ENCODE measurements around the gene P4HA1.
"Not testable (repeated sequence)": the region's sequence is repeated elsewhere in the genome, so short reads cannot be mapped to it uniquely, and the experiment has no call there.

P4HA1 gene

DNA sequence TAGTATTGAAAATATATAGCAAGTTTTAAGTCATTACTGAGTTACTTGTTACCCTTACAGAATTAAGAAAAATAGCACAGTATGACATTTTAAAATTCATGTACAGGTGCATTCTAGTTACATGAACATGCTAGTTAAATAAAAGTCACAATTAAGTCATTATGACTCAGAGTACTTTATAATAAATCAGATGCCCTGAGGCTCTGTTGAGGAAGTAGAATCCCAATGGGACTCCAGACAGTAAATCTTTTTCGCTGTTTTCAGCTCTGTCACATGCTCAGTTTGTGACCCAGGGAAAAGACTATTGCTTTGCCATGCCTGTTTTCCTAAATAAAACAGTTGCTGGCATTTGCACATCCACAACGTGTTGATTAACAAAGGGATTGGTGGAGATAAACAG lies 34.6 kb upstream of the P4HA1 start:
- H3K4me3 ChIP-seq (ENCODE audit: low read depth, low read length): no peak overlapping the region
- TF ChIP-seq, protein P1, sequence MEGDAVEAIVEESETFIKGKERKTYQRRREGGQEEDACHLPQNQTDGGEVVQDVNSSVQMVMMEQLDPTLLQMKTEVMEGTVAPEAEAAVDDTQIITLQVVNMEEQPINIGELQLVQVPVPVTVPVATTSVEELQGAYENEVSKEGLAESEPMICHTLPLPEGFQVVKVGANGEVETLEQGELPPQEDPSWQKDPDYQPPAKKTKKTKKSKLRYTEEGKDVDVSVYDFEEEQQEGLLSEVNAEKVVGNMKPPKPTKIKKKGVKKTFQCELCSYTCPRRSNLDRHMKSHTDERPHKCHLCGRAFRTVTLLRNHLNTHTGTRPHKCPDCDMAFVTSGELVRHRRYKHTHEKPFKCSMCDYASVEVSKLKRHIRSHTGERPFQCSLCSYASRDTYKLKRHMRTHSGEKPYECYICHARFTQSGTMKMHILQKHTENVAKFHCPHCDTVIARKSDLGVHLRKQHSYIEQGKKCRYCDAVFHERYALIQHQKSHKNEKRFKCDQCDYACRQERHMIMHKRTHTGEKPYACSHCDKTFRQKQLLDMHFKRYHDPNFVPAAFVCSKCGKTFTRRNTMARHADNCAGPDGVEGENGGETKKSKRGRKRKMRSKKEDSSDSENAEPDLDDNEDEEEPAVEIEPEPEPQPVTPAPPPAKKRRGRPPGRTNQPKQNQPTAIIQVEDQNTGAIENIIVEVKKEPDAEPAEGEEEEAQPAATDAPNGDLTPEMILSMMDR (IDR thresholded peaks at IDR 0.05; ENCODE audit: borderline replicate concordance, insufficient read depth, low read depth, low read length): no peak

DNA sequence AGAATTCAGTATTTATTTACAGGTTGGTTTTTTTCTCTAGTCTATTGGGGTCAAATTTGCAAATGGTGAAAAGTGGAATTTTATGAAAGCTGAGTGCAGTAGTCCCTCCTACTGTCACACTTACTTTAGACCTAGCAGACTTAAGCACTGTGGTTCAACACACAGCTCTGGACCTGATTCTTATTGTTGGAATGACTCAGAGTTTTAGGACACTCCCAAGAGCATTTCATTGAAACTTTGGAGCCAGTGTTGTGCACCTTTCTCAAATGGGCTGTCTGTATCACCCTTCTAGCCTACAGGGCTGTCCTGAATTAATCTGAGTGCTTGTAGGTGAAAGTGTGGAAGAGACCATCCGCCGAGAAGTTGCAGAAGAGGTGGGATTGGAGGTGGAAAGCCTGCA lies 29.7 kb upstream of the P4HA1 start:
- H3K4me3 ChIP-seq (ENCODE audit: low read depth, low read length): no peak overlapping the region
- TF ChIP-seq, protein P1 (IDR thresholded peaks at IDR 0.05; ENCODE audit: borderline replicate concordance, insufficient read depth, low read depth, low read length): no peak

- TF ChIP-seq, protein P1 (IDR thresholded peaks at IDR 0.05; ENCODE audit: borderline replicate concordance, insufficient read depth, low read depth, low read length): no peak
- H3K4me3 ChIP-seq (ENCODE audit: low read depth, low read length): no peak overlapping the region
Observed at GRCh38 chr10:73119952-73120351, 23.3 kb upstream of the P4HA1 start.

DNA sequence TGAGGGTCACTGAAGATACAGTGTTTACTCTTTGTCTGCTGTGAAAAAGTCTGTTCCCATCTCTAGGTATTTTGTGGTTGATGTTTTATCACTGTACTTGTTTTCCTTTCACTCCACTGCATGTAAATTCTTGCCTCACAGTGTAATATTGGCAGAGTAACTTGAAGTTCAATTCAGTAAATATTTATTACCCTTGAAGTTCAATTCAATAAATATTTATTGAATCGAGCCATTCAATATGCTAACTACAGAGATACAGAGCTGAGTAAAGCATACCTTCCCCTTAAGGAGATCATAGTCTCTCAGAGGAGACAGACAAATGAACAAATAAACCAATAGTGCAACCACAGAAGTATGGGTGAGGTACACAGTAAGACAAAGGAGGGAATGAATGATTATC lies 22.8 kb upstream of the P4HA1 start:
- TF ChIP-seq, protein P1 (IDR thresholded peaks at IDR 0.05; ENCODE audit: borderline replicate concordance, insufficient read depth, low read depth, low read length): no peak
- no peak overlapping the region for H3K4me3 ChIP-seq (ENCODE audit: low read depth, low read length)

GRCh38 chr10:73117976-73118743 lies 21.5 kb upstream of the P4HA1 start:
- no peak overlapping the region for H3K4me3 ChIP-seq (ENCODE audit: low read depth, low read length)
- TF ChIP-seq, protein P1 (IDR thresholded peaks at IDR 0.05; ENCODE audit: borderline replicate concordance, insufficient read depth, low read depth, low read length): no peak

- TF ChIP-seq, protein P1 (IDR thresholded peaks at IDR 0.05; ENCODE audit: borderline replicate concordance, insufficient read depth, low read depth, low read length): no peak
- H3K4me3 ChIP-seq (ENCODE audit: low read depth, low read length): no peak overlapping the region
Observed at GRCh38 chr10:73116017-73116416, 19.4 kb upstream of the P4HA1 start.

- H3K4me3 ChIP-seq (ENCODE audit: low read depth, low read length): no peak overlapping the region
- TF ChIP-seq, protein P1 (IDR thresholded peaks at IDR 0.05; ENCODE audit: borderline replicate concordance, insufficient read depth, low read depth, low read length): no peak
Observed at GRCh38 chr10:73113551-73113950, 16.9 kb upstream of the P4HA1 start.

DNA sequence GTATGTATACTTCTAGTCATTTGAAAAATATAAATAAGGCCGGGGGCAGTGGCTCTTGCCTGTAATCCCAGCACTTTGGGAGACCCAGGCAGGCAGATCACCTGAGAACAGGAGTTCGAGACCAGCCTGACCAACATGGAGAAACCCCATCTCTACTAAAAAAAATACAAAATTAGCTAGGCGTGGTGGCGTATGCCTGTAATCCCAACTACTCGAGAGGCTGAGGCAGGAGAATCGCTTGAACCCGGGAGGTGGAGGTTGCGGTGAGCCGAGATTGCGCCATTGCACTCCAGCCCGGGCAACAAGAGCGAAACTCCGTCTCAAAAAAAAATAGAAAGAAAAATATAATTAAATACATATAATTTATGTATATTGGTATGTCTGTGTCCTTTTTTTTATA lies 15.4 kb upstream of the P4HA1 start:
- H3K4me3 ChIP-seq (ENCODE audit: low read depth, low read length): not testable (repeated sequence)
